Thyroid gland (tissue), 4 donors: ENCODE measurements around the gene DAPK1. TPM values are rescaled to one million over a fixed set of nuclear protein-coding genes. Genes with fewer than 3 reads are reported as not detected.

Source experiments
- DNase-seq, 2 donors: peaks; one replicate each; pipeline ENCODE4 v3.0.0-alpha.2; 2019
- H3K27ac ChIP-seq, 3 donors: fragments of 200-600 bp; sonication (generic); 1 replicate in 2 of 3; 2 replicates in 1 of 3; pipeline ENCODE4 v1.5.1; 2016 to 2019; ENCODE audit warnings: mild to moderate bottlenecking in 1 of 3, moderate library complexity in 1 of 3
- H3K27me3 ChIP-seq: fragments of 200-600 bp; sonication (generic); one replicate; pipeline ENCODE4 v1.5.1; 2019
- H3K36me3 ChIP-seq, 2 donors: fragments of 200-600 bp; sonication (generic); one replicate each; pipeline ENCODE4 v1.5.1; 2016 to 2019
- H3K4me1 ChIP-seq, 2 donors: fragments of 200-600 bp; sonication (generic); one replicate each; pipeline ENCODE4 v1.5.1; 2017 to 2019
- H3K4me3 ChIP-seq, 3 donors: fragments of 200-600 bp; sonication (generic); replicated peaks in 1 of 3; 1 replicate in 2 of 3; 2 replicates in 1 of 3; pipeline ENCODE4 v1.5.1; 2016; ENCODE audit warnings: mild to moderate bottlenecking in 1 of 3
- H3K9me3 ChIP-seq: fragments of 200-600 bp; sonication (generic); one replicate; pipeline ENCODE4 v1.5.1; 2017
- CTCF ChIP-seq, 6 experiments: fragments of 200-600 bp in 3 of 6; fragments of 450-650 bp in 3 of 6; sonication (generic) in 3 of 6; IDR thresholded peaks; one replicate each; pipeline ENCODE4 v1.5.1; 2016 to 2019; ENCODE audit warnings: antibody characterized with exemption in 6 of 6, mild to moderate bottlenecking in 2 of 6, inconsistent platforms in 1 of 6, moderate library complexity in 1 of 6
- POLR2A ChIP-seq, 2 donors: fragments of 450-650 bp; IDR thresholded peaks; one replicate each; pipeline ENCODE4 v1.6.1; 2017; ENCODE audit warnings: antibody characterized with exemption in 2 of 2, mild to moderate bottlenecking in 2 of 2, moderate library complexity in 1 of 2
- WGBS, 2 donors: methylation state at CpG; one replicate each; pipeline ENCODE4 v1.1.5; 2017; 5-methylcytosine and 5-hydroxymethylcytosine counted together
- intact Hi-C: fragments of 100-400 bp; cut with DNase I; formaldehyde crosslinking; loops from one replicate; pipeline ENCODE4 v1.15.1; 2023
- total RNA-seq, 4 donors: library from RNA; depleted of rRNA; stranded (reverse); fragments of >200 nt; gene quantifications; one replicate each; pipeline ENCODE4 v1.2.3, GENCODE V29; 2016

DAPK1 gene
- total RNA-seq, 4 donors from 2014 or later = 32.0 to 76.2 (median 38.2) TPM

GRCh38 chr9:87516926-87517290 lies 19.2 kb downstream of the DAPK1 start:
- intact Hi-C loops = loop anchor here (10.0 kb wide), 1 partner anchor 48 kb away; no protein-coding TSS in a partner anchor
- peaks cover 12 to 21% of the 10 kb centered on the region in 2 donors for H3K4me1 ChIP-seq

DNA sequence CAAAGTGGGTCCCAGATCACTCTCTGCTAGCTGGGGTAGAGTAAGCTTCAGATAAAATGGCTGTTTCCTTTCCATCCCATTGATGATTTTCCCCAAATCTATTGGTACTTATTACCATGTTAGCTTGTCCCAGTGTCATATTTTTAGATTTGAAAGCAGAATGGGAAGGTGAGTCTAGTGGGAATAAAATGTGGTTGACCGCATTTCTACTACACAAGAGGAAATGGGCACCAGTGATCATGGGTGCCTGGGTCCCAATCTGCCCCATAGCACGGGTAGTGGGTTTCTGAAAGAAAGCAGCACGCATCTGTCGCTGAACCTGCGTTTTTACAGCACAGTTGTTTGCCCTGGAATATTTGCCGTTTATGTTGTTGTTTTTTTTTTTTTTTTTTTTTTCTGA lies 20.1 kb downstream of the DAPK1 start:
- no peak overlapping the region for H3K4me3 ChIP-seq
- intact Hi-C loops = loop anchor here (10.0 kb wide), 1 partner anchor 47 kb away; no protein-coding TSS in a partner anchor
- TF ChIP-seq POLR2A (IDR thresholded peaks at IDR 0.05) (no peak), CTCF (IDR thresholded peaks at IDR 0.05) (no peak)
- 79 to 88% methylated on average over 6 of the region's 6 CpGs for WGBS, 2 donors
- H3K9me3 ChIP-seq = no peaks in the 10 kb centered on the region
- no peak overlapping the region for H3K27ac ChIP-seq
- peaks cover 8 to 13% of the 10 kb centered on the region in 2 donors for H3K4me1 ChIP-seq
- no peaks in the 10 kb centered on the region for H3K36me3 ChIP-seq
- no peak for DNase-seq
- no peaks in the 10 kb centered on the region for H3K27me3 ChIP-seq

More at GRCh38 chr9:87516926-87517290, 19.2 kb downstream of the DAPK1 start:
- DNase-seq = no peak
- Histone ChIP-seq H3K4me3 (no peak overlapping the region), H3K36me3 (no peaks in the 10 kb centered on the region), H3K9me3 (no peaks in the 10 kb centered on the region), H3K27me3 (no peaks in the 10 kb centered on the region), H3K27ac (no peak overlapping the region)
- TF ChIP-seq POLR2A (IDR thresholded peaks at IDR 0.05) (no peak), CTCF (IDR thresholded peaks at IDR 0.05) (no peak)
- WGBS, 2 donors = 81 to 96% methylated on average over 3 of the region's 3 CpGs

GRCh38 chr9:87518702-87519335 lies 21.2 kb downstream of the DAPK1 start:
- Histone ChIP-seq H3K27ac (no peak overlapping the region), H3K9me3 (no peaks in the 10 kb centered on the region), H3K4me3 (no peak overlapping the region), H3K4me1 (peaks cover 3 to 11% of the 10 kb centered on the region in 2 donors), H3K36me3 (no peaks in the 10 kb centered on the region), H3K27me3 (no peaks in the 10 kb centered on the region)
- intact Hi-C loops = loop anchor here (10.0 kb wide), 1 partner anchor 46 kb away; no protein-coding TSS in a partner anchor
- DNase-seq = peak; percentile 40 to 52
- 46 to 62% methylated on average over 11 to 12 of the region's 12 CpGs for WGBS, 2 donors
- TF ChIP-seq CTCF (IDR thresholded peaks at IDR 0.05) (no peak), POLR2A (IDR thresholded peaks at IDR 0.05) (no peak)

- no peak overlapping the region for H3K4me3 ChIP-seq
- no peaks in the 10 kb centered on the region for H3K27me3 ChIP-seq
- WGBS, 2 donors = 47 to 60% methylated on average over 3 of the region's 3 CpGs
- peaks cover 3 to 11% of the 10 kb centered on the region in 2 donors for H3K4me1 ChIP-seq
- intact Hi-C loops = loop anchor here (10.0 kb wide), 1 partner anchor 45 kb away; no protein-coding TSS in a partner anchor
- H3K27ac ChIP-seq = no peak overlapping the region
- DNase-seq = no peak
- no peak for TF ChIP-seq CTCF (IDR thresholded peaks at IDR 0.05)
- no peak for TF ChIP-seq POLR2A (IDR thresholded peaks at IDR 0.05)
- H3K36me3 ChIP-seq = no peaks in the 10 kb centered on the region
- H3K9me3 ChIP-seq = no peaks in the 10 kb centered on the region
Observed at GRCh38 chr9:87519461-87519860, 21.8 kb downstream of the DAPK1 start.

- TF ChIP-seq CTCF (IDR thresholded peaks at IDR 0.05) (no peak), POLR2A (IDR thresholded peaks at IDR 0.05) (no peak)
- H3K4me3 ChIP-seq = no peak overlapping the region
- no peaks in the 10 kb centered on the region for H3K9me3 ChIP-seq
- 80 to 87% methylated on average over 6 of the region's 6 CpGs for WGBS, 2 donors
- no peak overlapping the region for H3K27ac ChIP-seq
- intact Hi-C loops = no loop called here
- no peak for DNase-seq
- H3K27me3 ChIP-seq = no peaks in the 10 kb centered on the region
- no peaks in the 10 kb centered on the region for H3K36me3 ChIP-seq
- peaks cover 3 to 11% of the 10 kb centered on the region in 2 donors for H3K4me1 ChIP-seq
Observed at GRCh38 chr9:87520172-87520683, 22.6 kb downstream of the DAPK1 start.
